Panc1 (cell line): ENCODE data around the gene SAMD15.

Experiments used
- CTCF ChIP-seq: fragments of 450-650 bp; IDR thresholded peaks from 2 replicates; pipeline ENCODE4 v1.5.1; 2017; ENCODE audit warnings: mild to moderate bottlenecking
- POLR2AphosphoS5 ChIP-seq: IDR thresholded peaks from 2 replicates; pipeline ENCODE4 v1.6.1; 2012; ENCODE audit warnings: mild to moderate bottlenecking, low read depth, low read length, moderate library complexity
- REST ChIP-seq, 2 experiments: IDR thresholded peaks; 2 replicates each; pipeline ENCODE4 v1.6.1; 2011 to 2012; ENCODE audit warnings: low read depth in 2 of 2, control low read depth in 1 of 2, low read length in 1 of 2, mild to moderate bottlenecking in 1 of 2, moderate library complexity in 1 of 2; ENCODE audit not compliant: insufficient read depth in 1 of 2
- SIN3A ChIP-seq: IDR thresholded peaks from 2 replicates; pipeline ENCODE4 v1.6.1; 2012; ENCODE audit warnings: low read depth, mild to moderate bottlenecking, low read length, moderate library complexity, borderline replicate concordance; ENCODE audit not compliant: insufficient read depth
- TCF7L2 ChIP-seq: IDR thresholded peaks from 2 replicates; pipeline ENCODE4 v1.6.1; 2011; ENCODE audit warnings: mild to moderate bottlenecking, low read depth, low read length, inconsistent platforms

- TF ChIP-seq CTCF, result no peak
- TF ChIP-seq REST (IDR thresholded peaks at IDR 0.05; ENCODE audit: insufficient read depth in 1 of 2, low read depth in 2 of 2, low read length in 1 of 2), result no peak
- no peak for TF ChIP-seq POLR2AphosphoS5
- TF ChIP-seq TCF7L2, result no peak
- no peak for TF ChIP-seq SIN3A
Observed at GRCh38 chr14:77343662-77344061, 33.5 kb upstream of the SAMD15 start.
